ENCODE measurements around the gene TBCD. TPM values are rescaled to one million over a fixed set of nuclear protein-coding genes. Genes with fewer than 3 reads are reported as not detected.

TBCD gene
- total RNA-seq, 1 experiment from 2014 or later: 181 TPM

- H3K27me3 ChIP-seq: no peaks in the 10 kb centered on the region
- DNase-seq: no peak
- no peaks in the 10 kb centered on the region for H3K9me3 ChIP-seq (replicated peaks)
- peaks cover 48% of the 10 kb centered on the region for H3K36me3 ChIP-seq
- peaks cover 5% of the 10 kb centered on the region for H3K4me1 ChIP-seq
- no peak overlapping the region for H3K27ac ChIP-seq
- H3K4me3 ChIP-seq: no peak overlapping the region
These were observed 168.8 kb downstream of the TBCD start for GRCh38 chr17:82920715-82921114.

GRCh38 chr17:82921426-82921825, 169.6 kb downstream of the TBCD start:
- no peak overlapping the region for H3K4me3 ChIP-seq

GRCh38 chr17:82922646-82923045, 170.8 kb downstream of the TBCD start:
- peaks cover 5% of the 10 kb centered on the region for H3K4me1 ChIP-seq
- H3K27ac ChIP-seq: no peak overlapping the region
- H3K36me3 ChIP-seq: peaks cover 56% of the 10 kb centered on the region
- no peak overlapping the region for H3K4me3 ChIP-seq
- DNase-seq: no peak
- no peaks in the 10 kb centered on the region for H3K9me3 ChIP-seq (replicated peaks)
- H3K27me3 ChIP-seq: no peaks in the 10 kb centered on the region

More at GRCh38 chr17:82921426-82921825, 169.6 kb downstream of the TBCD start:
- Histone ChIP-seq H3K4me1 (peaks cover 5% of the 10 kb centered on the region), H3K9me3 (replicated peaks) (no peaks in the 10 kb centered on the region), H3K27ac (no peak overlapping the region), H3K27me3 (no peaks in the 10 kb centered on the region), H3K36me3 (peaks cover 49% of the 10 kb centered on the region)
- DNase-seq: no peak

GRCh38 chr17:82923366-82924113, 171.7 kb downstream of the TBCD start:
- no peaks in the 10 kb centered on the region for H3K27me3 ChIP-seq
- H3K4me3 ChIP-seq: no peak overlapping the region
- peak overlapping the region; percentile 37 for H3K27ac ChIP-seq
- H3K36me3 ChIP-seq: peaks cover 63% of the 10 kb centered on the region
- H3K4me1 ChIP-seq: peaks cover 5% of the 10 kb centered on the region
- DNase-seq: peak; percentile 72 to 81
- no peaks in the 10 kb centered on the region for H3K9me3 ChIP-seq (replicated peaks)

GRCh38 chr17:82924214-82924613, 172.3 kb downstream of the TBCD start:
- H3K27me3 ChIP-seq: no peaks in the 10 kb centered on the region
- no peak overlapping the region for H3K4me3 ChIP-seq
- no peaks in the 10 kb centered on the region for H3K9me3 ChIP-seq (replicated peaks)
- no peak for DNase-seq
- H3K36me3 ChIP-seq: peaks cover 69% of the 10 kb centered on the region
- peaks cover 5% of the 10 kb centered on the region for H3K4me1 ChIP-seq
- H3K27ac ChIP-seq: peak overlapping the region; percentile 37; the same call in 1 of the 2 replicates

- Histone ChIP-seq H3K9me3 (replicated peaks) (no peaks in the 10 kb centered on the region), H3K4me3 (no peak overlapping the region), H3K36me3 (peaks cover 71% of the 10 kb centered on the region), H3K27me3 (no peaks in the 10 kb centered on the region), H3K4me1 (peaks cover 5% of the 10 kb centered on the region), H3K27ac (no peak overlapping the region)
- no peak for DNase-seq
These were observed 172.9 kb downstream of the TBCD start for GRCh38 chr17:82924812-82925211.

GRCh38 chr17:82925336-82925735, 173.5 kb downstream of the TBCD start:
- H3K4me1 ChIP-seq: peaks cover 5% of the 10 kb centered on the region
- no peak overlapping the region for H3K4me3 ChIP-seq
- H3K27me3 ChIP-seq: no peaks in the 10 kb centered on the region
- H3K36me3 ChIP-seq: peaks cover 76% of the 10 kb centered on the region
- H3K27ac ChIP-seq: no peak overlapping the region
- H3K9me3 ChIP-seq (replicated peaks): no peaks in the 10 kb centered on the region
- no peak for DNase-seq

GRCh38 chr17:82926081-82926480, 174.2 kb downstream of the TBCD start:
- H3K36me3 ChIP-seq: peaks cover 82% of the 10 kb centered on the region
- no peak for DNase-seq
- H3K9me3 ChIP-seq (replicated peaks): no peaks in the 10 kb centered on the region
- no peak overlapping the region for H3K27ac ChIP-seq
- peaks cover 5% of the 10 kb centered on the region for H3K4me1 ChIP-seq
- H3K27me3 ChIP-seq: no peaks in the 10 kb centered on the region
- H3K4me3 ChIP-seq: no peak overlapping the region

GRCh38 chr17:82926716-82927115, 174.9 kb downstream of the TBCD start:
- H3K27me3 ChIP-seq: no peaks in the 10 kb centered on the region
- no peak overlapping the region for H3K4me3 ChIP-seq
- H3K36me3 ChIP-seq: peaks cover 82% of the 10 kb centered on the region
- H3K27ac ChIP-seq: no peak overlapping the region
- no peaks in the 10 kb centered on the region for H3K9me3 ChIP-seq (replicated peaks)
- H3K4me1 ChIP-seq: peaks cover 5% of the 10 kb centered on the region
- DNase-seq: no peak

- DNase-seq: no peak
- Histone ChIP-seq H3K36me3 (peaks cover 81% of the 10 kb centered on the region), H3K4me3 (no peak overlapping the region), H3K27ac (no peak overlapping the region), H3K9me3 (replicated peaks) (no peaks in the 10 kb centered on the region), H3K4me1 (peaks cover 5% of the 10 kb centered on the region), H3K27me3 (no peaks in the 10 kb centered on the region)
These were observed 175.4 kb downstream of the TBCD start for GRCh38 chr17:82927311-82927660.

GRCh38 chr17:82927661-82928601, 176.1 kb downstream of the TBCD start:
- Histone ChIP-seq H3K36me3 (peaks cover 84% of the 10 kb centered on the region), H3K27me3 (no peaks in the 10 kb centered on the region), H3K9me3 (replicated peaks) (no peaks in the 10 kb centered on the region), H3K4me1 (peaks cover 5% of the 10 kb centered on the region), H3K4me3 (no peak overlapping the region), H3K27ac (no peak overlapping the region)
- DNase-seq: peak; percentile 64 to 68

- Histone ChIP-seq H3K4me1 (no peaks in the 10 kb centered on the region), H3K27ac (no peak overlapping the region), H3K4me3 (no peak overlapping the region), H3K9me3 (replicated peaks) (no peaks in the 10 kb centered on the region), H3K27me3 (no peaks in the 10 kb centered on the region), H3K36me3 (peaks cover 91% of the 10 kb centered on the region)
- no peak for DNase-seq
These were observed 177.3 kb downstream of the TBCD start for GRCh38 chr17:82929011-82929622.

- peaks cover 91% of the 10 kb centered on the region for H3K36me3 ChIP-seq
- no peak for DNase-seq
- no peaks in the 10 kb centered on the region for H3K4me1 ChIP-seq
- no peak overlapping the region for H3K4me3 ChIP-seq
- H3K27ac ChIP-seq: no peak overlapping the region
- H3K27me3 ChIP-seq: no peaks in the 10 kb centered on the region
- no peaks in the 10 kb centered on the region for H3K9me3 ChIP-seq (replicated peaks)
These were observed 177.8 kb downstream of the TBCD start for GRCh38 chr17:82929676-82930042.

GRCh38 chr17:82930043-82930923, 178.4 kb downstream of the TBCD start:
- H3K9me3 ChIP-seq (replicated peaks): no peaks in the 10 kb centered on the region
- H3K27ac ChIP-seq: no peak overlapping the region
- H3K36me3 ChIP-seq: peaks cover 91% of the 10 kb centered on the region
- H3K27me3 ChIP-seq: no peaks in the 10 kb centered on the region
- no peak for DNase-seq
- no peaks in the 10 kb centered on the region for H3K4me1 ChIP-seq
- H3K4me3 ChIP-seq: no peak overlapping the region

All from SJCRH30 (cell line).